Lower leg skin (tissue), 3 donors: ENCODE results near the gene ZBTB20.

Experiments used
- CTCF ChIP-seq, 3 donors: fragments of 450-650 bp; IDR thresholded peaks; one replicate each; pipeline ENCODE4 v1.5.1; 2016; ENCODE audit warnings: antibody characterized with exemption in 3 of 3, mild to moderate bottlenecking in 3 of 3, moderate library complexity in 2 of 3
- POLR2A ChIP-seq, 2 donors: fragments of 450-650 bp; IDR thresholded peaks; one replicate each; pipeline ENCODE4 v1.6.1; 2016 to 2017; ENCODE audit warnings: antibody characterized with exemption in 2 of 2, mild to moderate bottlenecking in 1 of 2, moderate library complexity in 1 of 2

- TF ChIP-seq CTCF (IDR thresholded peaks at IDR 0.05), result no peak
- no peak for TF ChIP-seq POLR2A (IDR thresholded peaks at IDR 0.05)
These were observed 243.9 kb downstream of the ZBTB20 start for GRCh38 chr3:114903213-114903612.
